K562 (cell line): ENCODE results near the gene KCTD11. TPM values are rescaled to one million over a fixed set of nuclear protein-coding genes. Genes with fewer than 3 reads are reported as not detected.

Source experiments
- ATAC-seq: fragments of 200-7000 bp; cut with Tn5 transposase; 3 replicates; pipeline ENCODE4 v1.9.1; 2020; ENCODE audit warnings: moderate library complexity
- BruUV-seq: library from RNA; stranded (reverse); fragments of 400-500 nt; replicated peaks from 2 replicates; lab custom pipeline; 2021; lab: Mats Ljungman, UMichigan
- CTCF ChIA-PET: fragments of 300-600 bp; formaldehyde crosslinking; extraction: SDS; loops from one replicate; lab custom pipeline; 2021; ENCODE audit warnings: low intra/inter-chr PET ratio; lab: Yijun Ruan, JAX
- POLR2A ChIA-PET: fragments of 300-600, 350-650 bp; sonication (Branson Sonifier 250); formaldehyde crosslinking; extraction: SDS; loops from one replicate; lab custom pipeline; 2021; ENCODE audit warnings: antibody characterized with exemption, inconsistent platforms; lab: Yijun Ruan, JAX
- DNase-seq, 4 experiments: peaks; one replicate each; pipeline versions ENCODE4 v3.0.0 to v3.0.0-alpha.2; 2011 to 2018; ENCODE audit warnings: low spot score in 3 of 4, mixed read lengths in 3 of 4; ENCODE audit errors: extremely low read depth in 1 of 4
- FAIRE-seq: peaks from 2 replicates; lab custom pipeline; 2011; peaks lifted over from hg19 to GRCh38; lab: Jason Lieb, UNC
- H2AFZ ChIP-seq: 2 replicates; pipeline ENCODE4 v1.6.0; 2011; ENCODE audit warnings: low read depth, low read length, control low read depth, inconsistent platforms
- H3K27ac ChIP-seq: fragments of 200-600 bp; 3 replicates; pipeline ENCODE4 v1.8.0; 2011; ENCODE audit warnings: low read depth, mild to moderate bottlenecking, control low read depth, inconsistent platforms, low read length, moderate library complexity, mixed read lengths; ENCODE audit errors: extremely low read depth
- H3K27me3 ChIP-seq, 2 experiments: fragments of 300-600 bp in 1 of 2; 2 replicates in 1 of 2; 3 replicates in 1 of 2; pipeline versions ENCODE4 v1.6.0 to v1.8.0; 2011; ENCODE audit warnings: inconsistent platforms in 2 of 2, low read length in 2 of 2, mild to moderate bottlenecking in 1 of 2, mixed read lengths in 1 of 2, moderate library complexity in 1 of 2; ENCODE audit not compliant: control insufficient read depth in 2 of 2, insufficient read depth in 2 of 2
- H3K36me3 ChIP-seq: fragments of 300-600 bp; 3 replicates; pipeline ENCODE4 v1.8.0; 2011; ENCODE audit warnings: mild to moderate bottlenecking, low read length, inconsistent platforms; ENCODE audit not compliant: control insufficient read depth, insufficient read depth
- H3K4me1 ChIP-seq, 2 experiments: fragments of 200-600 bp in 1 of 2; replicated peaks in 1 of 2; 2 replicates in 1 of 2; 3 replicates in 1 of 2; pipeline versions ENCODE4 v1.5.1 to v1.8.0; 2011; ENCODE audit warnings: inconsistent platforms in 2 of 2, low read length in 2 of 2, mild to moderate bottlenecking in 1 of 2, mixed read lengths in 1 of 2, moderate library complexity in 1 of 2; ENCODE audit not compliant: control insufficient read depth in 2 of 2, insufficient read depth in 2 of 2
- H3K4me2 ChIP-seq: 2 replicates; pipeline ENCODE4 v1.6.1; 2011; ENCODE audit warnings: low read length, control low read depth, inconsistent platforms, mixed read lengths; ENCODE audit not compliant: insufficient read depth
- H3K4me3 ChIP-seq: fragments of 200-600 bp; sonication (generic), shearing (Covaris generic); 2 replicates; pipeline ENCODE4 v1.5.1; 2016; ENCODE audit warnings: control low read depth, inconsistent platforms
- H3K79me2 ChIP-seq: fragments of 200-600 bp; 3 replicates; pipeline ENCODE4 v1.8.0; 2011; ENCODE audit warnings: low read length, inconsistent platforms; ENCODE audit not compliant: control insufficient read depth, insufficient read depth
- H3K9ac ChIP-seq, 2 experiments: 2 replicates each; pipeline versions ENCODE4 v1.6.0 to v1.6.1; 2011; ENCODE audit warnings: low read depth in 2 of 2, low read length in 2 of 2, control low read depth in 1 of 2, inconsistent platforms in 1 of 2, mild to moderate bottlenecking in 1 of 2, mixed read lengths in 1 of 2; ENCODE audit not compliant: insufficient read depth in 1 of 2
- H3K9me1 ChIP-seq: one replicate; pipeline ENCODE4 v1.6.0; 2011; ENCODE audit warnings: inconsistent platforms, mild to moderate bottlenecking, low read length, moderate library complexity; ENCODE audit not compliant: control insufficient read depth, insufficient read depth
- H3K9me3 ChIP-seq: replicated peaks from 2 replicates; pipeline ENCODE4 v1.5.1; 2011; ENCODE audit warnings: low read depth, low read length, inconsistent platforms; ENCODE audit not compliant: control insufficient read depth, insufficient read depth
- H4K20me1 ChIP-seq: replicated peaks from 2 replicates; pipeline ENCODE4 v1.6.1; 2011; ENCODE audit warnings: low read length, inconsistent platforms, mixed read lengths; ENCODE audit not compliant: control insufficient read depth, insufficient read depth
- ARHGAP35 ChIP-seq: fragments of 450-650 bp; IDR thresholded peaks from 2 replicates; pipeline ENCODE4 v1.6.1; 2018; ENCODE audit not compliant: partially characterized antibody
- ARID4B ChIP-seq: sonication (generic); formaldehyde crosslinking; IDR thresholded peaks from 2 replicates; pipeline ENCODE4 v1.8.0; 2022; ENCODE audit warnings: mild to moderate bottlenecking, missing genetic modification reagents
- FOXA1 ChIP-seq: fragments of 450-650 bp; IDR thresholded peaks from 2 replicates; pipeline ENCODE4 v1.6.1; 2016; ENCODE audit warnings: mild to moderate bottlenecking, borderline replicate concordance
- MED1 ChIP-seq: sonication (generic); formaldehyde crosslinking; IDR thresholded peaks from 2 replicates; pipeline ENCODE4 v1.8.1; 2023; ENCODE audit warnings: missing genetic modification reagents, borderline replicate concordance
- ZBTB49 ChIP-seq: sonication (generic); formaldehyde crosslinking; IDR thresholded peaks from 2 replicates; pipeline ENCODE4 v1.8.0; 2022; ENCODE audit warnings: missing genetic modification reagents, mild to moderate bottlenecking, borderline replicate concordance
- WGBS: fragments of 100-300 bp; shearing (Covaris generic); methylation state at CpG from one replicate; pipeline ENCODE4 v1.1.6; 2016; ENCODE audit warnings: low coverage, mixed read lengths; ENCODE audit not compliant: insufficient coverage; ENCODE audit errors: missing lambda C conversion rate; 5-methylcytosine and 5-hydroxymethylcytosine counted together
- in situ Hi-C: fragments of 300-500 bp; cut with MboI; formaldehyde crosslinking; loops from 4 replicates; pipeline ENCODE4 v1.15.0; 2018; ENCODE audit warnings: inconsistent platforms, mixed read lengths
- intact Hi-C: fragments of 100-400 bp; cut with micrococcal nuclease; formaldehyde crosslinking; loops from 2 replicates; pipeline ENCODE4 v1.14.2; 2022
- polyA plus RNA-seq, 8 experiments: library from polyadenylated mRNA; depleted of rRNA in 4 of 8; stranded (reverse) in 5 of 8; unstranded in 3 of 8; fragments of >200 nt; fragmentation: Nextera tagmentation in 2 of 8; fragmentation: Illumina TruSeq in 1 of 8; extraction: Ambion mirVana in 2 of 8; extraction: Trizol in 1 of 8; gene quantifications; 2 replicates each; pipeline versions ENCODE4 v1.2.1 to v1.2.3, GENCODE V29; 2011 to 2014; ENCODE audit warnings: inconsistent platforms in 1 of 8, missing spikeins in 1 of 8
- total RNA-seq, 7 experiments: library from RNA; depleted of rRNA in 6 of 7; stranded (reverse); fragments of >200 nt in 6 of 7; fragmentation: Illumina TruSeq in 2 of 7; extraction: Trizol in 2 of 7; gene quantifications; 2 replicates each; pipeline versions ENCODE4 v1.2.1 to v1.2.3, GENCODE V29; 2011 to 2021; ENCODE audit warnings: low replicate concordance in 1 of 7

KCTD11 gene
- total and polyA plus RNA-seq, 9 of the 15 experiments (the other 6 are each of a cell fraction or from before 2014, with no cell fraction given) = 0.01 to 3.2 (median 2.5) TPM; not detected in 1

- no peak overlapping the region for H3K4me3 ChIP-seq
- no peaks in the 10 kb centered on the region for H4K20me1 ChIP-seq
- no peak overlapping the region for H3K27ac ChIP-seq
- TF ChIP-seq ARID4B (CRISPR knock-in tag) = no peak
- TF ChIP-seq MED1 (CRISPR knock-in tag) = no peak
- TF ChIP-seq ZBTB49 (CRISPR knock-in tag) = no peak
- TF ChIP-seq ARHGAP35 = no peak
- TF ChIP-seq FOXA1 = no peak
- H3K9me1 ChIP-seq = no peaks in the 10 kb centered on the region
- H3K79me2 ChIP-seq = peaks cover 8% of the 10 kb centered on the region
- BruUV-seq = no TSS peak
- no peak overlapping the region for H3K9ac ChIP-seq
- CTCF ChIA-PET = interaction anchor here (0.7 to 1.7 kb wide), 2 partner anchors 127 to 204 kb away, joined by 5 to 9 read pairs; no protein-coding TSS in a partner anchor
- WGBS = no CpG with 5 or more reads among the region's 8 CpGs
- no peak overlapping the region for H3K4me2 ChIP-seq
- ATAC-seq = no peak
- H3K9me3 ChIP-seq = no peaks in the 10 kb centered on the region
- H3K27me3 ChIP-seq = no peaks in the 10 kb centered on the region
- peaks cover 3 to 43% of the 10 kb centered on the region in 2 experiments; a peak in 3 of 5 replicates for H3K4me1 ChIP-seq
- H3K36me3 ChIP-seq = no peaks in the 10 kb centered on the region
- in situ Hi-C loops (loop anchor here (10.0 kb wide), 1 partner anchor 199 kb away; the partner anchor contains the start of gene TNFSF13), intact Hi-C loops (loop anchor here (5.0 kb wide), 2 partner anchors 147 to 207 kb away; partner anchors contain the start of gene SENP3)
- H2AFZ ChIP-seq = no peak overlapping the region
- no peak for FAIRE-seq
- POLR2A ChIA-PET = interaction anchor here (0.6 to 1.0 kb wide), 4 partner anchors 25 to 231 kb away, joined by 3 to 4 read pairs (median 4); no protein-coding TSS in a partner anchor
- DNase-seq = no peak
Measured at GRCh38 chr17:7355573-7355972, 3.6 kb downstream of the KCTD11 start.
